ENCODE results near the gene KLF8.
"Not testable (repeated sequence)": the region's sequence is repeated elsewhere in the genome, so short reads cannot be mapped to it uniquely, and the experiment has no call there.

KLF8 gene

DNA sequence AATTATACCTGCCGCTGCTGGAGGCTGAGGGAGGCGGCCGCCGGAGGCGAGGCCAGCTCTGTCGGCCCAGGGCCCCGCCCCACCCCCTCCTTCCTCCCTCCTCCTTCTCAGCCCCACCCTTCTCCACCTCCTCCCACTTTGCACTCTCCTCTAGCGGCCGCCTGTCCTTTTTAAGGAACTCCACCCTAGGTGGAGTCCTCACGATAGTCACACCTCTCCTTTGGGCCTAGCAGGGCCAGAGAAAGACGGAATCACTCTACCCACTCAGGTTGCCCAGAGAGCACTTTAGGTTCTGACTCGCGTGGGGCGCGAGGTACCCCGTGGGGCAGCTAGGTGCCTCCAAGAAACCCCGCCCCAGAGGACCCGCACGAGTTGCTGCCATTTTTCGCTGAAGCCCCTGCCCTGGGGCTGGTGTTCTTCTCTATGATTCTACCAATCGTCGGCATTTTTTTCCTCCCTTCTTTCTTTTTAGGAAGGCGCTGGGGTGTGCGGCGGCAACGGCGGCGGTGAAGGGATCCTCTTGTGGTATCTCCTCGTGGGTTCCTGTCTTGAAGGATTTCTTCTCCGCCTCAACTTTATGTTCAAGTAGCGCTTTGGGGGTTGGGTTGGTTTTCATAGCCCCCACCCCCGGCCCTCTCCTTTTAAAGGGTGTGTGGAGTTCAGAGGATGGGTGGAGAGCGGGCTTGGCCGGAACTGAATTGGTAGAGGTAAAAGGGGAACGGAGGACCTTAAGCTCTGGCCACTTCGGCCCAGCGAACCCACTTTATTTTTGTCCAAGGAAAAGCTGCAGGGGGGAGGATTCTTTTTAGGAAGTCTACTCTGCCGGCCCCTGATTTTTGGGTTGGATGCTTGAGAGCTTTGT, at the start of gene KLF8:
Gene KLF8, plus strand, starts transcription at position 136 of the 862 bp plus-strand sequence. CDS start 979 bp downstream, outside the sequence.
- peak within 1 kb of the TSS; percentile 39 for H3K27ac ChIP-seq

DNA sequence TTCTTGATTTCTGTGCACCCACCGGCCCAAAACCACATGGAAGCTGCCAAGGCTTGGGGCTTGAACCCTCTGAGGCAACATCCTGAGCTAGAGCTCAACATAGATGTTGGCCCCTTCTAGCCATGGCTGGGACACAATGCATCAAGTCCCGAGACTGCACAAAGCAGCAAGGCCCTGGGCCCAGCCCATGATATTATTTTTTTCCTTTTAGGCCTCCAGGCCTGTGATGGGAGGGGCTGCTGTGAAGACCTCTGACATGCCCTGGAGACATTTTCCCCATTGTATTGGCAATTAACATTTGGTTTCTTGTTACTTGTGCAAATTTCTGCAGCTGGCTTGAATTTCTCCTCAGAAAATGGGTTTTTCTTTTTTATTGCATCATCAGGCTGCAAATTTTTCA, 25.2 kb upstream of the KLF8 start:
- H3K27ac ChIP-seq; DNase-seq (ENCODE audit: low read depth, low spot score): not testable (repeated sequence)

More for the DNA sequence above, at the start of gene KLF8:
- DNase-seq (ENCODE audit: low read depth, low spot score) = peak; percentile 10

DNA sequence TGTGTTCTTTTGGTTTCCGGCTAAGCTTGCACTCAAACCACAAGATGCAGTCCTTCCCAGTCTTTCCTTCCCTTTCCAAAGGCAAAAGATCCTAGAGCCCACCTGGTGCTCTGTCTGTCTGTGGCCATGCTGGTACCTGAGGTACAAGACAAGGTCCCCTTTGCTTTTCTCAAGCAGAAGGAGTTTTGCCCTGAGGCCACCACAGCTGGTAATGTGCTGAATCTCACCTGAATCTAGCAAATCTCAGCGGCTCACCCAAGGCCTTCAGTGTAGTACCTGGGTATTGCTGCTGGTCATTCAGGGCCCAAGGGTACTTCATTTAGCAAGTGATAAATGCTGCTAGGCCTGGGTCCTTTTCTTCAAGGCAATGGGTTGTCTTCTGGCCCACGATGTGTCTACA, 20.5 kb upstream of the KLF8 start:
- H3K27ac ChIP-seq = no peak overlapping the region
- no peak for DNase-seq (ENCODE audit: low read depth, low spot score)

DNA sequence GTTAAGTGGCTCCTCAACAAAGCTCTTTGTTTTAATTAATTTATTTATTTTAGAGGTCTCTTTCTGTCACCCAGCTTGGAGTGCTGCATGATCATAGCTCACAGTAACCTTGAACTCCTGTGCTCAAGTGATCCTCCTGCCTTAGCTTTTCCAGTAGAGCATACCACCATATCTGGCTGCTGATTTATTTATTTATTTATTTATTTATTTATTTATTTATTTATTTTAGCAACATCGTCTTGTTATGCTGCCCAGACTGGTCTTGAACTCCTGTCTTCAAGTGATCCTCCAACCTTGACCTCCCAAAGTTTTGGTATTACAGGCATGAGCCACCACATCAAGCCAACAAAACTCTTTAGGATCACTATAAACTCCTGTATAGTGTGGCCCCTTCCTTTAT, 15.8 kb upstream of the KLF8 start:
- DNase-seq (ENCODE audit: low read depth, low spot score) = no peak
- H3K27ac ChIP-seq = no peak overlapping the region

DNA sequence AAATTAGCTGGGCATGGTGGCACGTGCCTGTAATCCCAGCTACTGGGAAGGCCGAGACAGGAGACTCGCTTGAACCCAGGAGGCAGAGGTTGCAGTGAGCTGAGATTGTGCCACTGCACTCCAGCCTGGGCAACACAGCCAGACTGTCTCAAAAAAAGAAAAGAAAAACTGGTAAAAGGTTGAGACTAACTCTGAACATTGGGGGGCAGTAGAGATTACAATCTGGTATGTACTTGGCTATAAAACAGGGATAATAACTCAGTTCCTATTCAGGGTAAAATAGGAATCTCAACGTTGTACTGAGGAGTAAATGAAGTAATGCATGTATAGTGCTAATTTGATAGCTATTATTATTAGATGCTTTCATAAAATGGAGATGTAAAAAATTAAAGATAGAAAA, 12.5 kb upstream of the KLF8 start:
- H3K27ac ChIP-seq = no peak overlapping the region
- no peak for DNase-seq (ENCODE audit: low read depth, low spot score)

DNA sequence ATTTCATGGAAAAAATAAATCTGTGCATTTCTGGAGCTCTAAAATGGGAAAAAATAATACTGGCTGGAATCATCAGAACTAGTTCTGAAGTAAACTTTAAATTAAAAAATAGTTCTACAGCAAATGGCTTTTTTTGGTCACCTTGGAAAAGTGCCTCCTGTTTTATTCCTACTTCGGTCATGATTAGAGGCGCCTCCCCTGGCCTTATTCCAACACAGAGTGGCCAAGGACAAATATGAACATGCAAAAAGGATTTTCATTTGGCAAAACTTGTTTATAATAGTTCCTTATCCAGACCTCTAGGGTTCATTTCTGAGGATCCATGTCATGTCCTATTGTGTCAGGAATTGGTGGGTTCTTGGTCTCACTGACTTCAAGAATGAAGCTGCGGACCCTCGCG, 11.1 kb upstream of the KLF8 start:
- DNase-seq (ENCODE audit: low read depth, low spot score) = no peak
- H3K27ac ChIP-seq = no peak overlapping the region

DNA sequence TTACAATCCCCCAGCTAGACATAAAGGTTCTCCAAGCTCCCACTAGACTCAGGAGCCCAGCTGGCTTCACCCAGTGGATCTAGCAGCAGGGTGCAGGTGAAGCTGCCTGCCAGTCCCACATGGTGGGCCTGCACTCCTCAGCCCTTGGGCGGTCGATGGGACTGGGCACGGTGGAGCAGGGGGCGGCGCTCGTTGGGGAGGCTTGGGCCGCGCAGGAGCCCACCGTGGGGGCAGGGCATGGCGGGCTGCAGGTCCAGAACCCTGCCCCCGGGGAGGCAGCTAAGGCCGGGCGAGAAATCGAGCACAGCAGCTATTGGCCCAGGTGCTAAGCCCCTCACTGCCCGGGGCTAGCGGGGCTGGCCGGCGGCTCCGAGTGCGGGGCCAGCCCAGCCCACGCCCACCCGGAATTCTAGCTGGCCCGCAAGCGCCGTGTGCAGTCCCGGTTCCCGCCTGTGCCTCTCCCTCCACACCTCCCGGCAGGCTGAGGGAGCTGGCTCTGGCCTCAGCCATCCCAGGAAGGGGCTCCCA, 9.6 kb upstream of the KLF8 start:
- no peak for DNase-seq (ENCODE audit: low read depth, low spot score)
- H3K27ac ChIP-seq = no peak overlapping the region

DNA sequence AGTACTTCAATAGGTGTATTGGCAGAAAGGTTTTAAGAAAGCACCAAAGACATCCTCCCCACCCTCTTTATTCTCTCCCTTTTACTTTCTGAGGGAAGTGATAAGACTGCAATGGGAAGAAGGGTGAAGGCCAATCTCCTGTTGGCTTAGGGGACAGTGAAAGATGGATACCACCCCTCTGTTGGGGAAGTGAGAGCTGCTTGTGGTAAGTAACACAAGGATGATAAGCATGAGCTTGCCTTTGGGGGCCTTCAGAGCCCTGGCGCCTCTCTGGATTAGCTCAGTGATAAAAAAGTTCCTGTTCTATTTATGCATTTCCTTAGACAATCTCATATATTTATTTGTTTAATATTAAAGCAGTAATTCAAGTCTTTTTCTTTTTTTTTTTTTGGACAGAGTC, 5.2 kb upstream of the KLF8 start:
- peak overlapping the region; percentile 8 for H3K27ac ChIP-seq
- no peak for DNase-seq (ENCODE audit: low read depth, low spot score)

DNA sequence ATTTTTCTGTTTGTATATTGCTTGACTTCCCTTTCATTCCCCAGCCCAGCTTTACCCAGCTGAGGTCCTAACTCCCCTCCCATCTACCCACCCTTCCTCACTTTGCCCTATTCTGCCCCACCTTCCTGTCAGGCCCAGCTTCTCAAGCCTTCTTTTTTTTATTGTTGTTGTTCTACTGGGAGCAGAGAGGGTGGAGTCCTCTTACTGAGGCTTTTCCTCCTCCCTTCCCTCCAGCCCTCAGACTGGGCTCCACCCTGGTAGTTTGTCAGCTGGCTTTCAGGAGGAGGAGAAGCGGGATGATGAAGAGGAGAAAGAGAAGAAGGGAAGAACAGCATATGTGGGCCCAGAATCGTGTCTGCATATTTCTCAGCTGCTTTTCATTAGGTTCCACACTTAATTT, 3.2 kb upstream of the KLF8 start:
- H3K27ac ChIP-seq = no peak overlapping the region
- no peak for DNase-seq (ENCODE audit: low read depth, low spot score)

DNA sequence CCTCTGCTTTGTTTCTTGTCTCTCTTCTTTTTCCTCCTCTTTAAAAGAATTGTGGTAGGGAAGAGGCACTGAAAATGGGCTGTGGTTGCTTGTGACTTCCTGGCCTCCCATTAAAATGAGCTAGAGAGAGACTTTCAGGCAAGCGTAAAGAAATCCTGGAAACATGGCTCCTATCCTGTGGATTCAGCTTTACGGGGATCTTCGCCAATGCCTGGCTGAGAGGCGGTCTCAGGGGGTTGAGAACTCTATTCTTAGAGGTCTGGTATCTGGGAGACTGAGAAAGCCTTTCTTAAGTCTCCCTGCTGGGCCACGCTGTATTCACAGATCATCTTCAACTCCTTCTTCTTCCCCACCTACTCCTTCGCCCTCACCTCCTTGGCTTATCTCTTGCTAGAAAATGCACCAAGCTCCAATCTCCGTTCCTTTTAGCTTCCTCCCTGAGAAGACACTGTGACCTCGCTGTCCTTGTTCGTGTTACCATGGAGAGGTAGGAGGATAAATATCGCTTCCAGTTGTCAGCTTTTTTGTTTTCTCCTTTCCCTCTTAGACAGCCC, 542 bp upstream of the KLF8 start:
- no peak for DNase-seq (ENCODE audit: low read depth, low spot score)
- H3K27ac ChIP-seq = no peak overlapping the region

DNA sequence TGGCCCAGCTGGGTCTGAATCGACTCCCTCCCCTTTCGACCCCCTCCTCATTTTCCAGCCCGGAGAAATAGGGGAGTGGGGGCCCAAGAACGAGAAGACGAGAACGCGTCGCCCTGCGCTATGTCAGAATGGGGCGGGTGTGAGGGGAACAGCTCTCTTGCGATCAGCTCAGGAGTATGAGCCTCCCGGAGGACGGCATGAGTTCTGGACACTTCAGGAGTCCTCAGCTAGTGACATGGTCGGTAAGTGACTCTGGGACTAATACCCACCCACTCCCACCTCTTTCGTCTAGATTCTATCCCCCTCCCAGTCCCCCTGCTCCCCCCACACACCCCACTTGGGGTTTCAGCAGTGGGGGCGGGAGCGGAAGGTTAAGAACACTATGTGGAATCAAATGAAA, 944 bp downstream of the KLF8 start:
- peak overlapping the region; percentile 39 for H3K27ac ChIP-seq
- no peak for DNase-seq (ENCODE audit: low read depth, low spot score)

DNA sequence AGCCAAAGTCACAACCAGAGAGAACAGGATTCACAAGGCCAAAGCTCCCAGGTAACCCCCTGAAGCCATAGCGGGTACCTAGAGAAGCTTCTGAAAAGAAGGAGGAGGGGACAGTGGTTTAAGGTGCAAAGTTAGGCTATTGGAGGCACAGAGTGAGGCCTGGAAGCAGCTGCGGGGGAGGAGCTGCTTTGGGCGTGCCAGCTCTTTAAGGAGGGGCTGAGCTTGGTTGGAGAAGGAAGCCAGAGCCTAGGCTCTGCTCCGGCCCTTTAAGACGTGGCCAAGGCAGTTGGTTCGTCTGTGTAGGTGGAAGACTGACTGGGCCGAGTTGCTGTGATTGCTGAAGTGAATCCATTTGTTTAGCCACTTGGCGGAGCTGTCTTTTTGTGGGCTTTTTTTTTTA, 1.5 kb downstream of the KLF8 start:
- H3K27ac ChIP-seq = peak overlapping the region; percentile 39
- peak; percentile 37 for DNase-seq (ENCODE audit: low read depth, low spot score)

DNA sequence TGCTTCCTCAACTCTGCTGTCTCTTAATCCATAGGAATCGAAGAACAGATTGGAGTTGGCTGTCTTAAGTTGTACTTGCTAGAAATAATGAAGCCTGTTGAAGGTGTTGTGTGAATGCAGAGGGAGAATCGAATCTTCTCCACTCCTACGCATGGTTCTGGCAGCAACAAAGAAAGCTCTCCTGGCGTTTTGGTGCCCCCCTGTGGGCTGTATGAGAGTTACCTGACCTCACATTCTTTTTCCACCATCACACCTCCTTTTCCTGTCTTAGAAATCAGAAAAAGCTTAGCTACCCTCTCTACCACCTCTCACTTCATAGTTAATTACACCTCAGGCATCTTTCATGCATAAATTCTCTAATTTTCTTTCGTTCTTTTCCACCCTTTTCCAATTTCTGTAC, 16.3 kb downstream of the KLF8 start:
- DNase-seq (ENCODE audit: low read depth, low spot score) = no peak
- no peak overlapping the region for H3K27ac ChIP-seq

DNA sequence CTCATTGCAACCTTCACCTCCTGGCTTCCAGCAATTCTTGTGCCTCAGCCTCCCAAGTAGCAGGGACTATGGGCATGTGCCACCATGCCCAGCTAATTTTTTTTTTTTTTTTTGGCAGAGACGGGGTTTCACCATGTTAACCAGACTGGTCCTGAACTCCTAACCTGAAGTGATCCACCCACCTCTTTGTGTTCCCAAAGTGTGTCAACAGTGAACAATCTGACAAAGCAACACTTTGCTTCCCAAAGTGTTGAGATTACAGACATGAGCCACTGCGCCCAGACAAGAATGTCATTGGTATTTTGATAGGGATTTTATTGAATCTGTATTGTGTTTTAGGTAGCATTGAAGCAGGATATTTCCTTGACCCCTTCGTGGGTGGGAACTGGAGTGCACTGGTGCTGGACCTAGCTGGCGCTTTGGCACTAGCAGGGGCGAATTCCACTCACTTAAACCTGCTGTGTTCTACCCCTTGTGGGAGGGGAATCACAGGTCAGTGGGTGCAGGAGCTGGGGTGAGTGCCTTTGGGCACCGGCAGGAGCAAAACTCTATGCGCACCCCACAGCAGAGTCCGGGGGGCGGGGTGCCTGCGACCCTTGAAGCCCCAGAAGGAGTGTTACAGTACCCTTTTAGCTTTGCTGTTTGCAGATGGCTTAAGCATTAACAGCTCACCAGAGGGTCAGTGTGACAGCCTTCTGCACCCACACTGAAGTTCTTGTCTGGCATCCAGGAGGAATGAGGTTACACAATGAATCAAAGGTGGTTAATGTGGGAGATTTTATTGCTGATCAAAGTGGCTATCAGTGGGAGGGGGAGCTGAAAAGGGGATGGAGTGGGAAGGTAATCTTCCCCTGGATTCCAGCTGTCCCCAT, 21.9 kb downstream of the KLF8 start:
- no peak overlapping the region for H3K27ac ChIP-seq
- no peak for DNase-seq (ENCODE audit: low read depth, low spot score)

DNA sequence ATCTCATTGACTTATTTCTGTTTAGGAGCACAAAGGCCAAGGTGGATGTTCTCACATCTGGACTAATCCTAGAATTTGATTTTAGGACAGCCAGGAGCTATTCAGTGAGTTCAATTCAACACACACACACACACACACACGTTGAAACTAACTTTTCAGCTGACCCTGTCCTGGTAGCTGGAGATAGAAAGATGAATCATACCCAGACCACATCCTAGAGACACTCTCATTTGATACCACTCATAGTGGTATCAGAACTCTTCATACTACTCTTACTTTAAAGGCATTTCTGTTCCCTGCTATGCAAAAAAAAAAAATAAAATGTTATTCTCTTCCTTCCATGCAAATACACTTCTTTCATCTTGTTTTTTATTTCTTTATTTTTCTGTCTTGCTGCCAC, 36.7 kb downstream of the KLF8 start:
- DNase-seq (ENCODE audit: low read depth, low spot score) = no peak
- H3K27ac ChIP-seq = no peak overlapping the region

DNA sequence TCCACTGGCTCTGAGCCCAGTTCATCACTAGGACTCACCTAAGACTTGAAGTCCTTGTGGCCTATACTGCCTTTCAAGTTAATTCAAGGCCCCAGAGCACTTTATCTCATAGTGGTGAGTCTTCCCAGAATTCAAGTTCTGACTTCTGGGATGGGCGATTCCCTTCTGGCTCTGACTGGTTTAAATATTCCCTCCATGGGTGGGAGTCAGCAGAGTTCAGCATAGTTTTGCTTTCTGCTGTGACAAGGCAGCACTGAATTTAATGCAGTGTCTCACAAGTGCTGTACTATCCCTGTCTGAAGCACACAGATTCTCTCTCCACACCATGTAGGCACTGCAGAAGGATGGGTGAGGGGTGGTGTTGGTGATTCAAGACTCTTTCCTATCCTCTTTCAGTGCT, 46.5 kb downstream of the KLF8 start:
- H3K27ac ChIP-seq = no peak overlapping the region
- DNase-seq (ENCODE audit: low read depth, low spot score) = no peak

DNA sequence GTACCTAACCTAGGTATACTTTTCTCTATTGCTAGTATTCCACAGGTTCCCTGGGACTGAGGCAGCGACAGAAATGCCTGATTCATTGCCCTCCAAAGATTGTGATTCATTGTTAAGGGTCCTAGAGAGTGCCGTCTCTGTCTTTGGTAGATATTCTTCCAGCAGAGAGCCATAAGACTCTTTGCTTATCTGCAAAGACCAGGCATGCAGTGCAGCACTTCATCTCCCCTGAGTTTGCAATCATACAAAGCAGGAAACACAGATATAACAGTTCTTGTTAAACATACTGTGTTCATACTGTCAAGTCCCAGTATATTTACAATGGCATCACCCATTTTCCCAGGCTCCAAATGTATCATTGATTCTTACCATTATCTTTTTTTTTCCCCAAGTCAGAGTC, 47.7 kb downstream of the KLF8 start:
- DNase-seq (ENCODE audit: low read depth, low spot score) = no peak
- H3K27ac ChIP-seq = no peak overlapping the region

DNA sequence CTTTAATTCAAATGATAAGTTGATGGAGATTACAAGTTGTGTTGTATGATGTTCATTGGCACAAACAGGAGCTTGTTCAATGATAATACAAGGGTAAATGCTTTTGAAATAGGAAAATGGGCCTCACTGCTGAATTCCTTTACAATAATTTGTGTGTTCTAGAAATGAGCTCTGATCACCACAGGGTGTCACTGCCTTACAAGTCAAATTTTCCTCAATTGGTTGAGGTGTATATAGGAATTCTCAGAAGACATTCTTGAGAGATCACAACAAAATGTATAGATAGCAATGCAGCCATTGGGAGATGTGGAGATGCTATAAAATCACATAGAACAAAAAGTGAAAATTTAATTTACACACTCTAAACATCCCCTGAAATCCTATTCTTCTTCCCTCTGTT, 49.6 kb downstream of the KLF8 start:
- H3K27ac ChIP-seq = no peak overlapping the region
- no peak for DNase-seq (ENCODE audit: low read depth, low spot score)

DNA sequence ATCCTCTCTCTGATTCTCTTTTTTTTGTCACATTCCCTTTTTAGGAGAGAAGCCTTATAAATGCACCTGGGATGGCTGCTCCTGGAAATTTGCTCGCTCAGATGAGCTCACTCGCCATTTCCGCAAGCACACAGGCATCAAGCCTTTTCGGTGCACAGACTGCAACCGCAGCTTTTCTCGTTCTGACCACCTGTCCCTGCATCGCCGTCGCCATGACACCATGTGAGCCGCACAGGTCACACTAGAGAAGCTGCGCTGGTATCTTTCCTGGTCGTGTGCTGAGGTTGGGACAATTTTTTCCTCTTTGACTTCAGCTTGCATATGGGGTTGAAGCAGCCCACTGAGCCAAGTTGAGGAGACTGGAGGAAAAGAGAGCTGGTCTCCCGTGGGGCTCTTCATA, 52.1 kb downstream of the KLF8 start:
- H3K27ac ChIP-seq = no peak overlapping the region

DNA sequence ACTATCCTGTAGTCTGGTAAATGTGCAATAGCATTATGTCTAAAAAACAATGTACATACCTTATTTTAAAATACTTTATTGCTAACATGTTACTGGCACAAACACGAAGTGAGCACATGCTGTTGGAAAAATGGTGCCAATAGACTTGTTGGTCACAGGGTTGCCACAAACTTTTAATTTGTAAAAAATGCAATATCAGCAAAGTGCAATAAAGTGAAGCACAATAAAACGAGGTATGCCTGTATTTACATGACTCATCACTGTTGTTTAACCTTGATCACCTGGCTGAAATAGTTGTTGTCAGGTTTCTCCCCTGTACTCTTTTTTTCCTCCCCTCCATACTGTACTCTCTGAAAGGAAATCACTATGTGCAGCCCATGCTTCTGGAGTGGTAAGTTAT, 56.5 kb downstream of the KLF8 start:
- no peak for DNase-seq (ENCODE audit: low read depth, low spot score)
- H3K27ac ChIP-seq = no peak overlapping the region

More for the DNA sequence above, 52.1 kb downstream of the KLF8 start:
- DNase-seq (ENCODE audit: low read depth, low spot score) = no peak

DNA sequence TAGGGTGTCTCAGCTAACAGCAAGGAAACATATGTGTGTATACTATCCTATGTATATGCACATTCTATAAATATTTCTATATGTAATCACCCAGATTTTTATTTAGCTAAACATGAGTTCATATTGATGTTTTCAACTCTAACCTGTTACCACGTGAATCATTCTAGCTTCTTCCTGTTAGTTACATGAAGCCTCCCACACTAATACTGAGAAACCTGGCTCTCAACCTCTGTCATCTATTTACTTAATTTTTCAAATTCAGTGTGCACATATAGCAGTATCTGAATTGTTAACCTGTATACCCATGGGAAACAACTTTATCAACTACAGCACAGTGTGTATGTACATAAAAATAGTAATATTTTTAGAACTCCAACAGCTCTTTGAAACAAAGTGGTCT, 57.3 kb downstream of the KLF8 start:
- DNase-seq (ENCODE audit: low read depth, low spot score) = no peak
- no peak overlapping the region for H3K27ac ChIP-seq
